ENCODE results near the gene BIN2. TPM values are rescaled to one million over a fixed set of nuclear protein-coding genes. Genes with fewer than 3 reads are reported as not detected.

Gene BIN2
- total and polyA plus RNA-seq, 10 of the 15 experiments (the other 5 are each of a cell fraction or from before 2014, with no cell fraction given) = 8.6 to 42.9 (median 32.1) TPM

- TF ChIP-seq RAD21 (IDR thresholded peaks at IDR 0.05; ENCODE audit: insufficient read depth, low read depth, low read length) (no peak), YBX1 (IDR thresholded peaks at IDR 0.05) (no peak), BHLHE40 (IDR thresholded peaks at IDR 0.05; ENCODE audit: borderline replicate concordance in 1 of 2, low read depth in 2 of 2, low read length in 1 of 2) (no peak)
Observed at GRCh38 chr12:51364001-51364400, 40.0 kb upstream of the BIN2 start (continued).

DNA sequence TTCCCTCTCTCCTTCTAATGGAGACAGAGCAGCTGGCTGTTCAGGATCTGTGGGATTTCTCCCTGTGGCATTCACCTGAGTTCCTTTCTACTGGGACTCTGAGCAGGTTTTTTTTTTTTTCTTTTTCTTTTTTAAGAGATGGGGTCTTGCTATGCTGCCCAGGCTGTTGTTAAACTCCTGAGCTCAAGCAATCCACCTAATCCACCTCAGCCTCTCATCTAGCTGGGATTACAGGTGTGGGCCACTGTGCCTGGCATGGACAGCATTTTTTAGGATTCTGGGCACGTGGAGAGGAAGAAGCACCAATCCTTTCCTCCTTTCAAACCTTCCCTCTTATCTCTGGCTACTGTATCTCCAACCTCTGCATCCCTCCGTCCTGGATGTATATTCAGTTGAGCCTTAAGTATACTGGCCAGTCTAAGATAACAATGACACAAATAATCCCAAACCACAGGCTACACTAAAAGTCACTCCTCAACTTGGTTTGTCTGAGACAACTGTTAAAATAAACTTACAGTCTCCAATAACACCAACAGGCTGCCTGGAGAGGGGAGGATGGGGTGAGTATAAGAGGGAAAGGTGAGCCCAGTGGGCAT is 38.9 kb upstream of the BIN2 start:
- no peak for FAIRE-seq
- Histone ChIP-seq H3K27me3 (replicated peaks in 1 of 2; ENCODE audit: control insufficient read depth in 2 of 2, insufficient read depth in 2 of 2, low read length in 1 of 2) (no peaks in the 10 kb centered on the region), H3K4me3 (no peak overlapping the region), H3K4me2 (ENCODE audit: control insufficient read depth, insufficient read depth) (no peak overlapping the region), H3K9ac (ENCODE audit: control insufficient read depth, insufficient read depth, low read length) (no peak overlapping the region), H3K27ac (ENCODE audit: control insufficient read depth, insufficient read depth) (no peak overlapping the region), H4K20me1 (ENCODE audit: control insufficient read depth, insufficient read depth) (no peaks in the 10 kb centered on the region), H2AFZ (ENCODE audit: control insufficient read depth, low read depth, low read length) (no peak overlapping the region), H3K36me3 (ENCODE audit: control insufficient read depth in 2 of 2, insufficient read depth in 2 of 2, low read length in 1 of 2) (peaks cover 0 to 10% of the 10 kb centered on the region in 2 experiments), H3K79me2 (ENCODE audit: control insufficient read depth, insufficient read depth, low read length) (no peaks in the 10 kb centered on the region), H3K4me1 (ENCODE audit: control insufficient read depth, insufficient read depth, low read length) (peaks cover 9% of the 10 kb centered on the region), H3K9me3 (replicated peaks; ENCODE audit: control insufficient read depth, insufficient read depth, low read length) (no peaks in the 10 kb centered on the region)
- ChIA-PET RAD21 (ENCODE audit: unreplicated experiment) (no interaction called here), SMC1A (ENCODE audit: uncharacterized antibody, unreplicated experiment) (interaction anchor here (0.6 kb wide), 1 partner anchor 595 kb away, joined by 3 read pairs; no protein-coding TSS in a partner anchor), POLR2A (no interaction called here), CTCF (no interaction called here)
- in situ Hi-C loops (cut with MboI) = no loop called here
- intact Hi-C loops (cut with micrococcal nuclease; ENCODE audit: unreplicated experiment) = no loop called here
- BruUV-seq (replicated peaks) = no TSS peak
- DNase-seq (ENCODE audit: low read depth, low spot score) = no peak
- no peak for ATAC-seq
- WGBS (ENCODE audit: insufficient coverage, insufficient replicate concordance, low lambda C conversion rate, missing lambda C conversion rate) = 97% methylated on average over 2 of the region's 2 CpGs
- no peak for TF ChIP-seq STAT1 (conservative IDR thresholded peaks at IDR 0.05)
- no peak for TF ChIP-seq NFXL1 (IDR thresholded peaks at IDR 0.05; ENCODE audit: borderline replicate concordance)
- TF ChIP-seq EP300 (IDR thresholded peaks at IDR 0.05; ENCODE audit: borderline replicate concordance in 1 of 2, control insufficient read depth in 1 of 2, low read depth in 2 of 2, low read length in 2 of 2) = no peak
- TF ChIP-seq TCF7 (IDR thresholded peaks at IDR 0.05; ENCODE audit: borderline replicate concordance) = no peak
- no peak for TF ChIP-seq HDAC2 (IDR thresholded peaks at IDR 0.05)
- no peak for TF ChIP-seq RFX5 (IDR thresholded peaks at IDR 0.05; ENCODE audit: low read depth, low read length)
- TF ChIP-seq KLF5 (IDR thresholded peaks at IDR 0.05; ENCODE audit: partially characterized antibody) = no peak
- no peak for TF ChIP-seq CHD4 (IDR thresholded peaks at IDR 0.05)
- TF ChIP-seq BRCA1 (IDR thresholded peaks at IDR 0.05; ENCODE audit: low read depth, low read length) = no peak
